ENCODE measurements around the gene FZD10.

Gene FZD10

GRCh38 chr12:130155416-130156073 lies 6.7 kb upstream of the FZD10 start:
- DNase-seq = no peak

GRCh38 chr12:130156652-130157275 lies 5.5 kb upstream of the FZD10 start:
- DNase-seq = no peak

- no peak for DNase-seq
Measured at GRCh38 chr12:130157998-130158753, 4.1 kb upstream of the FZD10 start.

- DNase-seq = no peak
Measured at GRCh38 chr12:130158754-130159059, 3.6 kb upstream of the FZD10 start.

- DNase-seq = no peak
Measured at GRCh38 chr12:130160306-130160705, 2.0 kb upstream of the FZD10 start.

GRCh38 chr12:130160711-130161231 lies 1.5 kb upstream of the FZD10 start:
- DNase-seq = no peak

GRCh38 chr12:130161261-130162243 lies 712 bp upstream of the FZD10 start:
- DNase-seq = no peak

GRCh38 chr12:130162745-130163460 lies 639 bp downstream of the FZD10 start:
- no peak for DNase-seq

- no peak for DNase-seq
Measured at GRCh38 chr12:130163461-130164215, 1.4 kb downstream of the FZD10 start.

GRCh38 chr12:130164216-130164542 lies 1.9 kb downstream of the FZD10 start:
- DNase-seq = no peak

GRCh38 chr12:130164936-130165335 lies 2.7 kb downstream of the FZD10 start:
- no peak for DNase-seq

GRCh38 chr12:130166306-130166705 lies 4.0 kb downstream of the FZD10 start:
- no peak for DNase-seq

GRCh38 chr12:130167537-130167936 lies 5.3 kb downstream of the FZD10 start:
- no peak for DNase-seq

GRCh38 chr12:130169256-130169655 lies 7.0 kb downstream of the FZD10 start:
- DNase-seq = no peak

GRCh38 chr12:130169924-130170323 lies 7.7 kb downstream of the FZD10 start:
- no peak for DNase-seq

GRCh38 chr12:130170611-130171010 lies 8.3 kb downstream of the FZD10 start:
- DNase-seq = no peak

GRCh38 chr12:130177635-130178242 lies 15.5 kb downstream of the FZD10 start:
- no peak for DNase-seq

- DNase-seq = no peak
Measured at GRCh38 chr12:130178282-130178681, 16.0 kb downstream of the FZD10 start.

GRCh38 chr12:130179191-130179590 lies 16.9 kb downstream of the FZD10 start:
- DNase-seq = no peak

GRCh38 chr12:130179621-130180020 lies 17.4 kb downstream of the FZD10 start:
- DNase-seq = no peak

- no peak for DNase-seq
Measured at GRCh38 chr12:130181211-130181610, 18.9 kb downstream of the FZD10 start.
